ENCODE measurements around the gene IL21. TPM values are rescaled to one million over a fixed set of nuclear protein-coding genes. Genes with fewer than 3 reads are reported as not detected.

IL21 gene
- total RNA-seq: not detected

DNA sequence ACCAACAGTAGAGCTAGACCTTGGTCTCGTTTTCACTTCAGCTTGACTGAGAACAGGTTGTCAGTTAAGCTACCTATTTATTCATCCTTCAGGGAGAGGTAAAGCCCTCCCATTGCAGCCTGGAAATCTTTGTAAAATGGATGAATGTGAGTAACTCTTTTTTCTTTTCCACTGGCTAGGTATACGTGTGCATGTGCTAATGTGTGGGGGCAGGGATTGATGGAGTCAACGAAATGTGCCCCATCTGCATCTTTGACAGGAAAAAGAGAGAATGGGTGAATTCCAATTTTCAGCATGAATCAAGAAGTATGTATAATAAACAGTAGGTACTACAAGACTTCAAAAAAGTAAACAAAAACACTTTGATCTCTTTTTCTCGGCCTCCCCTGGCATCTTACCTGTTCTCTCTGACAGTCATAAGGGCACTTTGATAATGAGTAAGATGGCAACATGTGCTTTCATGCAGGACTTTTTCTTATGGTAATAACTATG is at the start of gene IL21:
Gene IL21, minus strand, starts transcription at position 51 of the 492 bp plus-strand sequence. CDS start 55 bp downstream, outside the sequence.

Other genes with a start within 250 kb of the IL21 start
- not detected for gene ADAD1, start 242.1 kb downstream of the IL21 start, total RNA-seq
- gene IL2, start 164.3 kb downstream of the IL21 start, total RNA-seq: not detected
- 1 to 10 TPM; 5.5 to 7.0 TPM for gene BBS12, start 111.6 kb upstream of the IL21 start, total RNA-seq
- gene FGF2, start 205.8 kb upstream of the IL21 start, total RNA-seq: 1 to 10 TPM; 1.7 to 2.1 TPM